WTC11 (cell line): ENCODE data around the gene PCDHGA1. TPM values are rescaled to one million over a fixed set of nuclear protein-coding genes. Genes with fewer than 3 reads are reported as not detected.

Experiments
- ATAC-seq: fragments of 200-7000 bp; cut with Tn5 transposase; 2 replicates; pipeline ENCODE4 v1.10.0; 2021; ENCODE audit warnings: mild to moderate bottlenecking, moderate library complexity
- CTCF ChIA-PET: fragments of 300-600 bp; sonication (Branson Sonifier 250); formaldehyde crosslinking; loops from one replicate; lab custom pipeline; 2021; ENCODE audit warnings: antibody characterized with exemption; lab: Charles Lee
- POLR2A ChIA-PET: fragments of 350-600 bp; sonication (Branson Sonifier 250); formaldehyde crosslinking; loops from one replicate; lab custom pipeline; 2021; ENCODE audit warnings: antibody characterized with exemption; lab: Charles Lee
- DNase-seq: peaks from one replicate; pipeline ENCODE4 v3.0.0; 2021; ENCODE audit warnings: low spot score
- H3K27ac Mint-ChIP-seq: 2 replicates; pipeline ENCODE4 v1.8.0; 2021; ENCODE audit warnings: mixed read lengths
- H3K27me3 Mint-ChIP-seq: 2 replicates; pipeline ENCODE4 v1.8.0; 2021; ENCODE audit warnings: low read depth, mild to moderate bottlenecking, moderate library complexity, mixed read lengths
- H3K36me3 Mint-ChIP-seq: 2 replicates; pipeline ENCODE4 v1.8.0; 2021; ENCODE audit warnings: mixed read lengths
- H3K4me1 Mint-ChIP-seq: 2 replicates; pipeline ENCODE4 v1.8.0; 2022; ENCODE audit warnings: mixed read lengths
- H3K4me3 Mint-ChIP-seq: 2 replicates; pipeline ENCODE4 v1.8.0; 2021; ENCODE audit warnings: mild to moderate bottlenecking, moderate library complexity, mixed read lengths
- H3K9me3 Mint-ChIP-seq: 2 replicates; pipeline ENCODE4 v1.8.0; 2021; ENCODE audit warnings: mixed read lengths
- CREM ChIP-seq: sonication (generic); formaldehyde crosslinking; IDR thresholded peaks from 2 replicates; pipeline ENCODE4 v1.8.1; 2022; ENCODE audit warnings: mild to moderate bottlenecking, missing genetic modification reagents, moderate library complexity
- GABPB1 ChIP-seq: sonication (generic); formaldehyde crosslinking; IDR thresholded peaks from 2 replicates; pipeline ENCODE4 v1.8.1; 2023; ENCODE audit warnings: mild to moderate bottlenecking, missing genetic modification reagents
- GTF2I ChIP-seq: fragments of 250-450 bp; sonication (Bioruptor Pico); conservative IDR thresholded peaks from 2 replicates; pipeline ENCODE4 v1.4.0; 2021; ENCODE audit warnings: mild to moderate bottlenecking
- HMGA2 ChIP-seq: fragments of 250-450 bp; sonication (Bioruptor Pico); IDR thresholded peaks from 2 replicates; pipeline ENCODE4 v1.4.0; 2021; ENCODE audit warnings: mild to moderate bottlenecking, moderate library complexity
- IRF2 ChIP-seq: sonication (generic); formaldehyde crosslinking; IDR thresholded peaks from 2 replicates; pipeline ENCODE4 v1.8.0; 2022; ENCODE audit warnings: low read depth, missing genetic modification reagents, borderline replicate concordance
- OVOL2 ChIP-seq: fragments of 250-450 bp; sonication (Bioruptor Pico); IDR thresholded peaks from 2 replicates; pipeline ENCODE4 v1.9.0; 2021; ENCODE audit warnings: mild to moderate bottlenecking, borderline replicate concordance
- RORB ChIP-seq: fragments of 250-450 bp; sonication (Bioruptor Pico); IDR thresholded peaks from 2 replicates; pipeline ENCODE4 v1.9.0; 2021; ENCODE audit warnings: mild to moderate bottlenecking
- SMAD4 ChIP-seq: sonication (generic); formaldehyde crosslinking; IDR thresholded peaks from 2 replicates; pipeline ENCODE4 v1.8.0; 2022; ENCODE audit warnings: mild to moderate bottlenecking, missing genetic modification reagents
- TEAD4 ChIP-seq: sonication (generic); formaldehyde crosslinking; IDR thresholded peaks from 2 replicates; pipeline ENCODE4 v1.8.0; 2022; ENCODE audit warnings: mild to moderate bottlenecking, missing genetic modification reagents
- total RNA-seq: library from RNA; stranded (reverse); gene quantifications from 3 replicates; pipeline ENCODE4 v1.2.3, GENCODE V29; 2021
- TF ChIP-seq, protein P1 (sequence below): fragments of 200-600 bp; IDR thresholded peaks from 2 replicates; pipeline ENCODE4 v1.8.0; 2022; ENCODE audit warnings: antibody characterized with exemption
- TF ChIP-seq, protein P2 (sequence below): sonication (generic); formaldehyde crosslinking; IDR thresholded peaks from 2 replicates; pipeline ENCODE4 v1.8.0; 2022; ENCODE audit warnings: mild to moderate bottlenecking, missing genetic modification reagents
- TF ChIP-seq, protein P3 (sequence below): sonication (generic); formaldehyde crosslinking; IDR thresholded peaks from 2 replicates; pipeline ENCODE4 v1.8.1; 2022; ENCODE audit warnings: low read depth, missing genetic modification reagents, borderline replicate concordance
- TF ChIP-seq, protein P4 (sequence below): fragments of 250-450 bp; sonication (Bioruptor Pico); conservative IDR thresholded peaks from 2 replicates; pipeline ENCODE4 v1.9.0; 2021; ENCODE audit warnings: mild to moderate bottlenecking
- TF ChIP-seq, protein P5 (sequence below): sonication (generic); formaldehyde crosslinking; IDR thresholded peaks from 2 replicates; pipeline ENCODE4 v1.8.1; 2023; ENCODE audit warnings: mild to moderate bottlenecking, missing genetic modification reagents, moderate library complexity
- TF ChIP-seq, protein P6 (sequence below): sonication (generic); formaldehyde crosslinking; conservative IDR thresholded peaks from 2 replicates; pipeline ENCODE4 v1.8.1; 2023; ENCODE audit warnings: mild to moderate bottlenecking, low read depth, missing genetic modification reagents, moderate library complexity

The PCDHGA1 gene
- total RNA-seq, 1 experiment from 2014 or later: 1.5 TPM

DNA sequence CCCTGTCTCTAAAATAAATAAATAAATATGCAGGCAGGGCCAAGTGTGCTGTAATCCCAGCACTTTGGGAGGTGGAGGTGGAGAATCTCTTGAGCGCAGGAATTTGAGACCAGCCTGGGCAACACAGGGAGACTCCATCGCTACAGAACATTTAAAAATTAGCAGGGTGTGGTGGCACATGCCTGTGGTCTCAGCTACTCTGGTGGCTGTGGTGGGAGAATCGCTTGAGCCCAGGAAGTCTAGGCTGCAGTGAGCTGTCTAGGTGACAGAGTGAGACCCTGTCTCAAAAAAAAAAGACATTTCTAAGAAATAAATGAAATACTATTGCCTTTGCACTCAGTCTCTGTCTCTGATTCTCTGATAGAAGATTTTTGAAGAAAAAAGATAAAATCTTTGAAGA, 81.3 kb downstream of the PCDHGA1 start (continued):
- no peak for TF ChIP-seq SMAD4 (CRISPR knock-in tag)

DNA sequence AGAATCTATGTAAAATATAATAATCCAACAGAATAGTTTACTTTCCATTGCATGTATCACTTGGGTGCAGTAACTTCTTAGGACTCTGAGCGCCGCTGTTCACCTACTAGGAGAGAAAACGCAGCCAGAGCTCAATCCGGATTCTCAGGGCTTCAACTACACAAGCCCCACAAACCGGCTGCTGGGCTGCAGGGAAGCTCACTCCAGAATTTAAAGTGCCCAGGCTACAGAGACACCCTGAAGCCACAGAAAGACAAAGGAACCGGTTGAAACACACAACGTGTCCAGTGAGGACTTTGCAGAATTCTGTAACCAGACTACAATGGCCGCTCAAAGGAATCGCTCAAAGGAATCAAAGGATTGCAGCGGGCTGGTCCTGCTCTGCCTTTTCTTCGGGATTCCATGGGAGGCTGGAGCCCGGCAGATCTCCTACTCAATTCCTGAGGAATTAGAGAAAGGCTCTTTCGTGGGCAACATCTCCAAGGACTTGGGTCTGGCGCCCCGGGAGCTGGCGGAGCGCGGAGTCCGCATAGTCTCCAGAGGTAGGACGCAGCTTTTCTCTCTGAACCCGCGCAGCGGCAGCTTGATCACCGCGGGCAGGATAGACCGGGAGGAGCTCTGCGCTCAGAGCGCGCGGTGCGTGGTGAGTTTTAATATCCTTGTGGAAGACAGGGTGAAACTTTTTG, 82.7 kb downstream of the PCDHGA1 start, which contains the start of gene PCDHGA10:
TSS of gene PCDHGA10 (plus strand) at position 134 of the 686 bp plus-strand sequence. CDS start at position 323, 189 bp downstream.
- H3K9me3 Mint-ChIP-seq: peaks cover 14% of the 10 kb centered on the region; the same call in 1 of the 2 replicates

More for the DNA sequence above, 82.7 kb downstream of the PCDHGA1 start, which contains the start of gene PCDHGA10:
- Mint-ChIP-seq H3K4me1 (peaks cover 27% of the 10 kb centered on the region), H3K27ac (peak within 1 kb of the TSS; percentile 51), H3K27me3 (peaks cover 28% of the 10 kb centered on the region), H3K36me3 (peaks cover 26% of the 10 kb centered on the region), H3K4me3 (peak within 1 kb of the TSS; percentile 94)
- no peak for TF ChIP-seq OVOL2 (CRISPR knock-in tag)
- TF ChIP-seq TEAD4 (CRISPR knock-in tag): no peak
- TF ChIP-seq IRF2 (CRISPR knock-in tag): no peak
- TF ChIP-seq, protein P1, sequence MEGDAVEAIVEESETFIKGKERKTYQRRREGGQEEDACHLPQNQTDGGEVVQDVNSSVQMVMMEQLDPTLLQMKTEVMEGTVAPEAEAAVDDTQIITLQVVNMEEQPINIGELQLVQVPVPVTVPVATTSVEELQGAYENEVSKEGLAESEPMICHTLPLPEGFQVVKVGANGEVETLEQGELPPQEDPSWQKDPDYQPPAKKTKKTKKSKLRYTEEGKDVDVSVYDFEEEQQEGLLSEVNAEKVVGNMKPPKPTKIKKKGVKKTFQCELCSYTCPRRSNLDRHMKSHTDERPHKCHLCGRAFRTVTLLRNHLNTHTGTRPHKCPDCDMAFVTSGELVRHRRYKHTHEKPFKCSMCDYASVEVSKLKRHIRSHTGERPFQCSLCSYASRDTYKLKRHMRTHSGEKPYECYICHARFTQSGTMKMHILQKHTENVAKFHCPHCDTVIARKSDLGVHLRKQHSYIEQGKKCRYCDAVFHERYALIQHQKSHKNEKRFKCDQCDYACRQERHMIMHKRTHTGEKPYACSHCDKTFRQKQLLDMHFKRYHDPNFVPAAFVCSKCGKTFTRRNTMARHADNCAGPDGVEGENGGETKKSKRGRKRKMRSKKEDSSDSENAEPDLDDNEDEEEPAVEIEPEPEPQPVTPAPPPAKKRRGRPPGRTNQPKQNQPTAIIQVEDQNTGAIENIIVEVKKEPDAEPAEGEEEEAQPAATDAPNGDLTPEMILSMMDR: peak; percentile 71
- TF ChIP-seq, protein P2, sequence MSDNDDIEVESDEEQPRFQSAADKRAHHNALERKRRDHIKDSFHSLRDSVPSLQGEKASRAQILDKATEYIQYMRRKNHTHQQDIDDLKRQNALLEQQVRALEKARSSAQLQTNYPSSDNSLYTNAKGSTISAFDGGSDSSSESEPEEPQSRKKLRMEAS: no peak
- TF ChIP-seq, protein P3, sequence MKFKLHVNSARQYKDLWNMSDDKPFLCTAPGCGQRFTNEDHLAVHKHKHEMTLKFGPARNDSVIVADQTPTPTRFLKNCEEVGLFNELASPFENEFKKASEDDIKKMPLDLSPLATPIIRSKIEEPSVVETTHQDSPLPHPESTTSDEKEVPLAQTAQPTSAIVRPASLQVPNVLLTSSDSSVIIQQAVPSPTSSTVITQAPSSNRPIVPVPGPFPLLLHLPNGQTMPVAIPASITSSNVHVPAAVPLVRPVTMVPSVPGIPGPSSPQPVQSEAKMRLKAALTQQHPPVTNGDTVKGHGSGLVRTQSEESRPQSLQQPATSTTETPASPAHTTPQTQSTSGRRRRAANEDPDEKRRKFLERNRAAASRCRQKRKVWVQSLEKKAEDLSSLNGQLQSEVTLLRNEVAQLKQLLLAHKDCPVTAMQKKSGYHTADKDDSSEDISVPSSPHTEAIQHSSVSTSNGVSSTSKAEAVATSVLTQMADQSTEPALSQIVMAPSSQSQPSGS (CRISPR knock-in tag): no peak
- TF ChIP-seq RORB: no peak
- TF ChIP-seq, protein P4, sequence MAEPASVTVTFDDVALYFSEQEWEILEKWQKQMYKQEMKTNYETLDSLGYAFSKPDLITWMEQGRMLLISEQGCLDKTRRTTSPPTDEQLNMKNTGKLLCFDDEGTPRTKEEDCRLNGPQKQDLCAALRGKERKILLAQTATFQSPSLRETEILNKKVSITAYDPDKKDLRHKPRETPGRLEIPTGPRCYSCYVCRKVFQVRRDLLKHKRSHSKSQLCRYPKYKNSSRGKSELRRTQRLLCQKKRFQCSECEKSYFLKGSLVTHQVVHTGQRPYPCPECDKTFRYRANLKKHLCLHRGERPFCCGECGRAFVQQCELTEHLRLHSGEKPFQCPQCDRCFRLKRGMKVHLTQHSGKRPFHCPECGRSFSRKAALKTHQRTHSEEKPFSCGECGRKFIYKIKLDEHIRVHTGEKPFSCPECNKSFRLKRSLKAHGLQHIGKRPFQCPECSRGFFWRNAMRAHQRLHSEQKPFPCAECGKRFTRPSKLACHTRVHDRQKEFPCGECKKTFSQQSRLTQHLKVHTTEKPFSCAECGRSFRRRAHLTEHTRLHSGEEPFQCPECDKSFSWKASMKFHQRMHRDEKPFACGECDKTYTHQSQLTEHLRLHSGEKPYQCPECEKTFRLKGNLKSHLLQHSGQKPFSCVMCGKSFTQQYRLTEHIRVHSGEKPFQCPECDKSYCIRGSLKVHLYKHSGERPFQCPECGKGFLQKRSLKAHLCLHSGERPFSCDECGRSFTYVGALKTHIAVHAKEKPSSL (CRISPR knock-in tag): no peak
- TF ChIP-seq GTF2I (CRISPR knock-in tag): no peak
- TF ChIP-seq CREM: 0 out of 2 replicates have a peak, but pooled peaks have one; percentile 12
- no peak for TF ChIP-seq HMGA2 (CRISPR knock-in tag)
- TF ChIP-seq GABPB1: no peak
- TF ChIP-seq, protein P5, sequence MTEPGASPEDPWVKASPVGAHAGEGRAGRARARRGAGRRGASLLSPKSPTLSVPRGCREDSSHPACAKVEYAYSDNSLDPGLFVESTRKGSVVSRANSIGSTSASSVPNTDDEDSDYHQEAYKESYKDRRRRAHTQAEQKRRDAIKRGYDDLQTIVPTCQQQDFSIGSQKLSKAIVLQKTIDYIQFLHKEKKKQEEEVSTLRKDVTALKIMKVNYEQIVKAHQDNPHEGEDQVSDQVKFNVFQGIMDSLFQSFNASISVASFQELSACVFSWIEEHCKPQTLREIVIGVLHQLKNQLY (CRISPR knock-in tag): no peak
- TF ChIP-seq, protein P6, sequence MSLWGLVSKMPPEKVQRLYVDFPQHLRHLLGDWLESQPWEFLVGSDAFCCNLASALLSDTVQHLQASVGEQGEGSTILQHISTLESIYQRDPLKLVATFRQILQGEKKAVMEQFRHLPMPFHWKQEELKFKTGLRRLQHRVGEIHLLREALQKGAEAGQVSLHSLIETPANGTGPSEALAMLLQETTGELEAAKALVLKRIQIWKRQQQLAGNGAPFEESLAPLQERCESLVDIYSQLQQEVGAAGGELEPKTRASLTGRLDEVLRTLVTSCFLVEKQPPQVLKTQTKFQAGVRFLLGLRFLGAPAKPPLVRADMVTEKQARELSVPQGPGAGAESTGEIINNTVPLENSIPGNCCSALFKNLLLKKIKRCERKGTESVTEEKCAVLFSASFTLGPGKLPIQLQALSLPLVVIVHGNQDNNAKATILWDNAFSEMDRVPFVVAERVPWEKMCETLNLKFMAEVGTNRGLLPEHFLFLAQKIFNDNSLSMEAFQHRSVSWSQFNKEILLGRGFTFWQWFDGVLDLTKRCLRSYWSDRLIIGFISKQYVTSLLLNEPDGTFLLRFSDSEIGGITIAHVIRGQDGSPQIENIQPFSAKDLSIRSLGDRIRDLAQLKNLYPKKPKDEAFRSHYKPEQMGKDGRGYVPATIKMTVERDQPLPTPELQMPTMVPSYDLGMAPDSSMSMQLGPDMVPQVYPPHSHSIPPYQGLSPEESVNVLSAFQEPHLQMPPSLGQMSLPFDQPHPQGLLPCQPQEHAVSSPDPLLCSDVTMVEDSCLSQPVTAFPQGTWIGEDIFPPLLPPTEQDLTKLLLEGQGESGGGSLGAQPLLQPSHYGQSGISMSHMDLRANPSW: no peak
- peak; percentile 78 for DNase-seq
- CTCF ChIA-PET: interaction anchor here (0.6 to 4.3 kb wide), 76 partner anchors 8 to 557 kb away, joined by 3 to 87 read pairs (median 7); partner anchors contain the start of genes DELE1, DIAPH1, HDAC3 and PCDHA10
- POLR2A ChIA-PET: interaction anchor here (1.0 to 2.0 kb wide), 7 partner anchors 72 to 189 kb away, joined by 3 to 11 read pairs (median 4); partner anchors contain the start of genes PCDHB14 and PCDHGC4
- peak; percentile 43 for ATAC-seq
